Measurements from ENCODE around the gene SUMO3.

The SUMO3 gene

DNA sequence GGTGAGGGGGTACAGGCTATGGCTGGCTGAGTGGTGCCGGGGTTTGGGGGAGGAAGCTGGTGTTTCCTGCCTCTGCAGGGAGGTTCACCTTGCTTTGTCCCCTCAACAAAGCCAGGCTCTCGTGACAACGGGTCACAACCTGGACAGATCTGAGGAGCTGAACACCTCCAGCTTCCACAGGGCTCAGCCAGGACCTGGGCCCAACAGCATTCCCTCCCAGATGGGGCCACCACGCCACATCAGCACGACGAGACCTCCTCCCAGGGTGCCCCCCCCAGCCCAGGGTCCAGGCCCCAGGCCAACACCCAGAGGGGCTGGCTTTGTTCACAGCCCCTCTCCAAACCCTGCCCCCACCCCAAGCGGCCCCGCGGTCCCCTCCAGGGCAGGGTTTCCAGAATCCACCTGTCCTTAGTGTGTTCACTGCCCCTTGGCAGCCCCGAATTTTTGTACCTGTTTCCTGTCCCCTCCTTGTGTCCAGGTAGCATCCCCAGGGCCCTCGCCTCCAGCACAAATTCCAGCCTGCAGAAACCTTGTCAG, 51.0 kb downstream of the SUMO3 start:
- Mint-ChIP-seq H3K9me3 (no peaks in the 10 kb centered on the region), H3K4me3 (no peak overlapping the region), H3K4me1 (peaks cover 53% of the 10 kb centered on the region), H3K27me3 (ENCODE audit: low read depth, poor library complexity) (no peaks in the 10 kb centered on the region), H3K36me3 (ENCODE audit: low read depth) (peaks cover 25% of the 10 kb centered on the region), H3K27ac (no peak overlapping the region)
- no peak for DNase-seq
- TF ChIP-seq, protein P1, sequence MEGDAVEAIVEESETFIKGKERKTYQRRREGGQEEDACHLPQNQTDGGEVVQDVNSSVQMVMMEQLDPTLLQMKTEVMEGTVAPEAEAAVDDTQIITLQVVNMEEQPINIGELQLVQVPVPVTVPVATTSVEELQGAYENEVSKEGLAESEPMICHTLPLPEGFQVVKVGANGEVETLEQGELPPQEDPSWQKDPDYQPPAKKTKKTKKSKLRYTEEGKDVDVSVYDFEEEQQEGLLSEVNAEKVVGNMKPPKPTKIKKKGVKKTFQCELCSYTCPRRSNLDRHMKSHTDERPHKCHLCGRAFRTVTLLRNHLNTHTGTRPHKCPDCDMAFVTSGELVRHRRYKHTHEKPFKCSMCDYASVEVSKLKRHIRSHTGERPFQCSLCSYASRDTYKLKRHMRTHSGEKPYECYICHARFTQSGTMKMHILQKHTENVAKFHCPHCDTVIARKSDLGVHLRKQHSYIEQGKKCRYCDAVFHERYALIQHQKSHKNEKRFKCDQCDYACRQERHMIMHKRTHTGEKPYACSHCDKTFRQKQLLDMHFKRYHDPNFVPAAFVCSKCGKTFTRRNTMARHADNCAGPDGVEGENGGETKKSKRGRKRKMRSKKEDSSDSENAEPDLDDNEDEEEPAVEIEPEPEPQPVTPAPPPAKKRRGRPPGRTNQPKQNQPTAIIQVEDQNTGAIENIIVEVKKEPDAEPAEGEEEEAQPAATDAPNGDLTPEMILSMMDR (IDR thresholded peaks at IDR 0.05): no peak

DNA sequence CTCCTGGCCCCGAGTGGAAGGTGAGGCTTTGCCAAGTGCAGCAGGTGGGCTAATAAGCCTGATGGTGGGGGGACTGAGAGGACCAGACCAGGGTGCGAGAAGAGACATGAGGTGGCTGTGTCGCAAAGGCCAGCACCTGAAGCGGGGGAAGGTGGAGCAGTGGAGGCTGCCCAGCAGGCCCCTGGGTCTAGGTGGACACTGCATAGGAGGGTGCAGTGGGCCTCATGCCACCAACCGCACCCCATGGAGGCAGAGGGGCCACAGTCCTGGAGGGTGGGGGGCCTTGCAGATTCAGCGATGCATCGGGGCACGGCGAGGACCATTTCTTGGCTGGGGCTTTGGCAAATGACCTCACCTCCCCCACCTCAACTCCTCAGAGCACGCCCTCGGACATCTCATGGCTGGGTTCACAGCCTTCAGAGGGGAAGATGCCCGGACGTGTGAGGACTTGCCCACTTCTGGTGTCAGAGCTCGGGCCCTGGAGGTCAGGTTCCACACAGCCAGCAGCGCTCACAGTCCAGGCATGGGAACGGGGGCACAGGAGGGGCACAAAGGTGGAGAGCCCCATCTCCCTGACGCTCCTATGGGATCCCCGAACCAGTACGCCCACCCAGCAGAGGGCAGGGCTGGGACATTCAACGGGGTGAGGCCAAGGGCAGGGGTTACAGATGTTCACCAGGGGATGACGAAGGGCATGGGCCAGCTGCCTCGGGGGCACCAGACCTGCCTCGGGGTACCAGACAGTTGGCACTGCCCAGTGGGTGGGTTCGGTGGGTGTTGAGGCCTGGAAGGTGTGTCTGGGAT, 51.6 kb downstream of the SUMO3 start:
- no peak overlapping the region for H3K4me3 Mint-ChIP-seq
- H3K9me3 Mint-ChIP-seq: no peaks in the 10 kb centered on the region
- no peak for DNase-seq
- peaks cover 54% of the 10 kb centered on the region for H3K4me1 Mint-ChIP-seq
- TF ChIP-seq, protein P1 (IDR thresholded peaks at IDR 0.05): no peak
- H3K27ac Mint-ChIP-seq: no peak overlapping the region
- no peaks in the 10 kb centered on the region for H3K27me3 Mint-ChIP-seq (ENCODE audit: low read depth, poor library complexity)
- H3K36me3 Mint-ChIP-seq (ENCODE audit: low read depth): peaks cover 23% of the 10 kb centered on the region

DNA sequence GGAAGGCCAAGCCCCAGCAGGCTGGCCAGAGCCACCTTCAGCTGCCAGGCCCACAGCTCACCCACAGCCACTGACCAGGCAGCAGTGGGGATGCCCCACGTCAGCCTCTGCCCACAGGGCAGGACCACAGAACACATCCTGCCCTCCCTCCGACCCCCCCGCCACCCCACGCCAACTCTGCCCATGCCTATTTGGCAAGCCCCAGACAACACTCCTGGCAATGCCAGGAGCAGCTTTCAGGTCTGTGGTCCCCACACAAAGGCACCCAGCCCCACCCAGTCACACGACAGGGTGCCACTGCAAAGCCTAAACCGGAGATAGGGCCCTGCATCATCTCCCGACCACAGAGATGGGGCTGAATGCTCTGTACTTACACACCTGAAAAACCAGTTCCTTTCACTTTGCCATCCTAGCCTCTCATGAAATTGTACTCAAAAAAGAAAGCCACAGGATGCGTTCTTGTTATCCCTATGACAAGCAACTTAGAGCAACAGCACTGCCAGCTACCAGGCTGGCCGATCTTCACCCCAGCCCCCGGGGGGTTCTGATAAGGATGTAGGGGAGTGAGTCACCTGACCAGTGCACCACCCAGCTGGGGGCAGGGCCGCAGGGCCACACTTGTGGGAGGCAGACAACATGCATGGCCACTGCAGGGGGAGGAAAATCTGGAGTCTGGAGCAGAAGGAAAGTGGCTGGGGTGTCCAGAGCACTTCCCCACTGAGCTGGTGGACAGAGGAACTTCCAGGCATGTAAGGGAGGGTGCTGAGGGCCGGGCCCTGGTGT, 52.4 kb downstream of the SUMO3 start:
- no peak for DNase-seq
- H3K27ac Mint-ChIP-seq: no peak overlapping the region
- no peak overlapping the region for H3K4me3 Mint-ChIP-seq
- no peaks in the 10 kb centered on the region for H3K27me3 Mint-ChIP-seq (ENCODE audit: low read depth, poor library complexity)
- TF ChIP-seq, protein P1 (IDR thresholded peaks at IDR 0.05): no peak
- H3K4me1 Mint-ChIP-seq: peaks cover 56% of the 10 kb centered on the region
- peaks cover 15% of the 10 kb centered on the region for H3K36me3 Mint-ChIP-seq (ENCODE audit: low read depth)
- H3K9me3 Mint-ChIP-seq: no peaks in the 10 kb centered on the region

DNA sequence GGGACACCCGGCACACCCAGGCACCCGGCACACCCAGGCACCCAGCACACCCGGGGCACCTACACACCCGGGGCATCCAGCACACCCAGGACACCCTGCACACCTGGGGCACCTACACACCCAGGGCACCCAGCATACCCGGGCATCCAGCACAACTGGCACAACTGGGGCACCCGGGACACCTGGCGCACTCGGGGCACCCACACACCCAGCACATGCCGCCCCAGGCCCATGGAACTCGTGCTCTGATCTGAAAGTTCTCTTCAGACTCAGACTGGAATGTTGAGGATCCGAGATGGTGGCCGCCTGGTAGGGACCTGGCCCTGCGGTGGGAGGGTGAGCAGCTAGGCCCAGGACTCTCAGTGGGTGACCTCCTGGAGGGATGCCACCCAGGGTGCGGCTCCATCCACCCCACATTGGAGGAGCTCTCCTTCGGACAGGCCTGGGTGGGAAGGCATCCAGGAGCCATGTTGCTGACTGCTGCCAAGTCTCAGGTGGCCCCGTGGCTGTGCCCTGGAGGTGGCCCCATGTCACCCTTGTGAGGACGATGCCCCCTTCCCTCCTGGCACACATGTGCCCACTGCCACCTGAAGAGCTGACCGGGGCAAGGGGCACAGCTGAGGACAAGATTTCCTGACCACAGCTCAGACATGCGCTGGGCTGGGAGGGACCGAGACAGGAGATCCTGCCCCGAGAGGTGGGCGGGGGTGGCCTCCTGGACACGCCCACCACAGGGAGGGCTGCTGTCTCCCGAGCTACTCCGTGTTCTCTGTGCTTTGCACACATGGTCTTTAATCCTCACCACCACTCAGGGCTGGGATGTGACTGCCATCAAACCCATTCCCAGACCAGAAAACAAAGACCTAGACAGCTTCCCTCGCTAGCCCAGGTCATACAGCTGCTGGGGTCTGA, 53.3 kb downstream of the SUMO3 start:
- H3K27ac Mint-ChIP-seq: no peak overlapping the region
- no peaks in the 10 kb centered on the region for H3K9me3 Mint-ChIP-seq

More for the DNA sequence above, 53.3 kb downstream of the SUMO3 start:
- H3K4me3 Mint-ChIP-seq: no peak overlapping the region
- peaks cover 6% of the 10 kb centered on the region for H3K36me3 Mint-ChIP-seq (ENCODE audit: low read depth)
- TF ChIP-seq, protein P1 (IDR thresholded peaks at IDR 0.05): no peak
- DNase-seq: no peak
- peaks cover 6% of the 10 kb centered on the region for H3K27me3 Mint-ChIP-seq (ENCODE audit: low read depth, poor library complexity)
- H3K4me1 Mint-ChIP-seq: peaks cover 58% of the 10 kb centered on the region
